ENCODE measurements around the gene CLDND1.

Gene CLDND1

GRCh38 chr3:98534168-98534567 lies 11.5 kb upstream of the CLDND1 start:
- TF ChIP-seq CTCF (IDR thresholded peaks at IDR 0.05): no peak
- no peak for TF ChIP-seq ZFX (IDR thresholded peaks at IDR 0.05; ENCODE audit: borderline replicate concordance)
- no peak overlapping the region for H3K27ac ChIP-seq

- H3K27ac ChIP-seq: no peak overlapping the region
- TF ChIP-seq CTCF (IDR thresholded peaks at IDR 0.05) (no peak), ZFX (IDR thresholded peaks at IDR 0.05; ENCODE audit: borderline replicate concordance) (no peak)
These were observed 10.2 kb upstream of the CLDND1 start for GRCh38 chr3:98532709-98533571.

- TF ChIP-seq ZFX (IDR thresholded peaks at IDR 0.05; ENCODE audit: borderline replicate concordance) (no peak), CTCF (IDR thresholded peaks at IDR 0.05) (no peak)
- H3K27ac ChIP-seq: no peak overlapping the region
These were observed 9.6 kb upstream of the CLDND1 start for GRCh38 chr3:98532275-98532637.

GRCh38 chr3:98531622-98532274 lies 9.0 kb upstream of the CLDND1 start, which contains the start of gene GPR15:
GPR15 (plus strand) TSS chr3:98531978; CDS start chr3:98532034, 56 bp downstream.
- TF ChIP-seq CTCF (IDR thresholded peaks at IDR 0.05): no peak
- TF ChIP-seq ZFX (IDR thresholded peaks at IDR 0.05; ENCODE audit: borderline replicate concordance): no peak
- H3K27ac ChIP-seq: no peak within 1 kb of the TSS

GRCh38 chr3:98530676-98531075 lies 8.0 kb upstream of the CLDND1 start:
- no peak for TF ChIP-seq CTCF (IDR thresholded peaks at IDR 0.05)
- no peak overlapping the region for H3K27ac ChIP-seq

DNA sequence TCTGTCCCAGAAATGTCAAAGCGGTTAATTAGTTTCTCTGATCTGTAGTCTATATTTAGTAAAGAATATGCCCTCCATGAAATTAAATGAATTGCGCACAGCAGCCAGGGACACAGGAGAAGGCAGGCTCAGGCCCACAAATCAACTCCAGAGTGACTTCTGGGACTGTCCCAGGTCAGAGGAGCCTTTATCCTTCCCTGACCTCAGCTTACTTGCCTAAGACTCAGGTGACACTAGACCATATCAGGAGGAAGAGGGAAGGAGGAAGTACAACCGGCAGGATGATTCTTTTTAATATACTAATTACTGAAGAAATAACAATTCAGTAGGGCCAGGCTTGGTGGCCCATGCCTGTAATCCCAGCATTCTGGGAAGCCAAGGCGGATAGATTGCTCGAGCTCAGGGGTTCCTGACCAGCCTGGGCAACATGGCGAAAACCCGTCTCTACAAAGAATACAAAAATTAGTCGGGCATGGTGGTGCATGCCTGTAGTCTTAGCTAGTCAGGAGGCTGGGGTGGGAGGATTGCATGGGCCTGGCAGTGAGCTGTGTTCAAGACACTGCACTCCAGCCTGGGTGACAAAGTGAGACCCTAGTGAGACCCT lies 7.3 kb upstream of the CLDND1 start:
- H3K27ac ChIP-seq: no peak overlapping the region
- TF ChIP-seq ZFX (IDR thresholded peaks at IDR 0.05; ENCODE audit: borderline replicate concordance): no peak

DNA sequence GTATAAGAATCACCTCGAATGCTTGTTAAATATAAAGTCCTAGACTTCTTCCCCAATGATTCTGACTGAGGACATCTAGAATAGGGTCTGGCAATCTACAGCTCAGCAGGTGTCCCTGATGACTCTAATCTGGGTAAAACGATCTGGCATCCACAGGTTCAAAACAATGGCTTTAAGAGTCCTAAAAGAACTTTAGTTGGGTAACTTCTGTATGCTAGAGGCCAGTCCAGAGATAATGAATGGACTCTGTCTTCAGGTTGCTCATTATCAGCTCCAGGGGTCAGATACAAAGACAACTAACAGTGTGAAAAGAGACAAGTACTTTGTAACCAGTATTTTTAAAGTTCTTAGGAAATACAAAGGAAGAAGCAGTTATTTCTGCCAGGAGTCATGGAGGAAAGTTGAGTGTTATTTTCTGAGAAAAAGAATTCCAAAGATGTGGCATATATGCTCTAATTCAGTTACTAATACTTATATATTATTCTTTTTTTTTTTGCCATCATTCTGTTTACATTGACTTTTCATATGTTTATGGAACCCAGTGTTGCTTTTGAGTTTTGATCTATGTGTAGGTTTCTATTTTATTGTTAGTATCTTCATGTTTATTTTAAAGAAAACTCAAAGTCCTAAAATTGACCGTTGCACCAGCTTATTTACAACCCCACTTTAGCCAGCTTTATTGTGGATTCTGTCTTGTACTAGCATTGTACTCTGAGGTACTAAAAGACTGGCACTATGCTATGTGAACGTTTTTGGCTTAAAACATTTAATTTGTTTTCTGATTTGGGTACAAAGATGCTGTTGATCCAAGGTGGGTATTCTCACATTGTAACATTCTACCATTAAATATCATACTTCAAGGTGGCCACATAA lies 6.0 kb upstream of the CLDND1 start:
- TF ChIP-seq ZFX (IDR thresholded peaks at IDR 0.05; ENCODE audit: borderline replicate concordance): no peak
- TF ChIP-seq CTCF (IDR thresholded peaks at IDR 0.05): no peak
- H3K27ac ChIP-seq: no peak overlapping the region

Measured in 22Rv1 (cell line).